SU-DHL-6 (cell line): ENCODE data around the gene SPATC1L.

ENCODE experiments used
- CTCF ChIP-seq: fragments of 200-600 bp; sonication (generic); IDR thresholded peaks from one replicate; pipeline ENCODE4 v1.5.1; 2017; ENCODE audit warnings: antibody characterized with exemption, mild to moderate bottlenecking, low read length, moderate library complexity; ENCODE audit not compliant: insufficient read depth, poor library complexity, severe bottlenecking
- EZH2phosphoT487 ChIP-seq: fragments of 200-600 bp; sonication (generic), shearing (Covaris generic); conservative IDR thresholded peaks from 2 replicates; pipeline ENCODE4 v1.6.1; 2018; ENCODE audit warnings: mild to moderate bottlenecking, antibody characterized with exemption, low read length, moderate library complexity, mixed read lengths

- TF ChIP-seq CTCF (no peak), EZH2phosphoT487 (no peak)
These were observed 31.3 kb upstream of the SPATC1L start for GRCh38 chr21:46215436-46216131.
